IPS-20b (cell line): Measurements from ENCODE around the gene NCKAP5.
A peak's percentile ranks its signal among the peaks of the same experiment; 100 is the strongest.

Experiments used
- H3K27ac ChIP-seq: one replicate; pipeline ENCODE4 v1.5.1; 2013; ENCODE audit warnings: low read length
- H3K27me3 ChIP-seq: 2 replicates; pipeline ENCODE4 v1.6.1; 2013; ENCODE audit warnings: mild to moderate bottlenecking, low read length, inconsistent platforms; ENCODE audit not compliant: insufficient read depth
- H3K36me3 ChIP-seq: 2 replicates; pipeline ENCODE4 v1.6.1; 2013; ENCODE audit warnings: low read depth, mild to moderate bottlenecking, inconsistent platforms, low read length, moderate library complexity; ENCODE audit not compliant: insufficient read depth
- H3K4me1 ChIP-seq: 2 replicates; pipeline ENCODE4 v1.6.1; 2013; ENCODE audit warnings: mild to moderate bottlenecking, control low read depth, inconsistent platforms, low read length, moderate library complexity; ENCODE audit not compliant: insufficient read depth
- H3K4me3 ChIP-seq: 2 replicates; pipeline ENCODE4 v1.5.1; 2013; ENCODE audit warnings: mild to moderate bottlenecking, low read length, inconsistent platforms
- H3K9ac ChIP-seq: 2 replicates; pipeline ENCODE4 v1.6.1; 2013; ENCODE audit warnings: low read depth, mild to moderate bottlenecking, inconsistent platforms, low read length, moderate library complexity
- H3K9me3 ChIP-seq: 2 replicates; pipeline ENCODE4 v1.6.1; 2013; ENCODE audit warnings: mild to moderate bottlenecking, low read depth, low read length, inconsistent platforms; ENCODE audit not compliant: insufficient read depth

The NCKAP5 gene

DNA sequence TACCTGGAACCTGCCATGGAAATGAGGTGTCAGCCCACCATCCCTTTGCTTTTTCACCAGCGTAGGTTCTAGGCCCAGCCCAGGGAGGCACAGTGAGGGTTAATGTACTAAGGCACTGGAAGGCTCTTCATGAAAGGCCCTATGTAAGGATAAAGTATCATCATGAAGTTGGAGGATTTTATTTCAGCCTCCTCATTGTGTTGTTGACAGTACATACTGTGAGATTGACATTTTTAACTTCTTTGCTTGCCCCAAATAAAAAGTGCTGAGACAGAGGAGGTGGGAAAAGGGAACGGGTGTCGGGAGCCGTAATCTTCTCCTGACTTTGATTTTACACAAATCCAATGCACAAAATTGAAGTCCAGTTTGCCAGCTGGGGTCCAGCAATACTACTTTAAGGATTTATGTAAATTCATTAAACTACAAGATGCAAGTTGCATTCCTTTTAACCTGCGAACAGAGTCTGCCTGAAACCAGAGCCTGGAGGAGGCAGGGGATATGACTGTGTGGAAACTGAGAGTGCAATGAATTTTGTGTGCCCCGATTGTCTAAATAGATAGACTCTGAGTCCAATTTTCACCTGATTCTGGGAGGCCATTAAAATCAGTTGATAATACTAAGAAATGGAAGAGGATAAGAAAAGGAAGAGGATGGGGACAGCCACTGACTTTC lies 5.4 kb upstream of the NCKAP5 start:
- no peak overlapping the region for H3K4me3 ChIP-seq
- H3K9me3 ChIP-seq: no peaks in the 10 kb centered on the region
- no peaks in the 10 kb centered on the region for H3K36me3 ChIP-seq
- no peak overlapping the region for H3K9ac ChIP-seq
- no peak overlapping the region for H3K27ac ChIP-seq
- H3K27me3 ChIP-seq: no peaks in the 10 kb centered on the region
- H3K4me1 ChIP-seq: peaks cover 29% of the 10 kb centered on the region

GRCh38 chr2:133571249-133571648 lies 3.0 kb upstream of the NCKAP5 start:
- Histone ChIP-seq H3K4me1 (peaks cover 42% of the 10 kb centered on the region), H3K36me3 (no peaks in the 10 kb centered on the region), H3K4me3 (peak overlapping the region; percentile 45; the same call in 1 of the 2 replicates), H3K9me3 (no peaks in the 10 kb centered on the region), H3K27me3 (no peaks in the 10 kb centered on the region), H3K27ac (no peak overlapping the region), H3K9ac (no peak overlapping the region)

GRCh38 chr2:133570542-133570941 lies 2.3 kb upstream of the NCKAP5 start:
- Histone ChIP-seq H3K4me3 (no peak overlapping the region; the same call in 1 of the 2 replicates), H3K4me1 (peaks cover 42% of the 10 kb centered on the region)

GRCh38 chr2:133569286-133569830 lies 1.1 kb upstream of the NCKAP5 start:
- Histone ChIP-seq H3K4me3 (no peak overlapping the region), H3K9me3 (no peaks in the 10 kb centered on the region), H3K27ac (no peak overlapping the region), H3K4me1 (peaks cover 42% of the 10 kb centered on the region), H3K9ac (no peak overlapping the region), H3K36me3 (no peaks in the 10 kb centered on the region), H3K27me3 (no peaks in the 10 kb centered on the region)

More at GRCh38 chr2:133570542-133570941, 2.3 kb upstream of the NCKAP5 start:
- no peaks in the 10 kb centered on the region for H3K36me3 ChIP-seq
- no peaks in the 10 kb centered on the region for H3K9me3 ChIP-seq
- no peaks in the 10 kb centered on the region for H3K27me3 ChIP-seq
- no peak overlapping the region for H3K9ac ChIP-seq
- no peak overlapping the region for H3K27ac ChIP-seq

DNA sequence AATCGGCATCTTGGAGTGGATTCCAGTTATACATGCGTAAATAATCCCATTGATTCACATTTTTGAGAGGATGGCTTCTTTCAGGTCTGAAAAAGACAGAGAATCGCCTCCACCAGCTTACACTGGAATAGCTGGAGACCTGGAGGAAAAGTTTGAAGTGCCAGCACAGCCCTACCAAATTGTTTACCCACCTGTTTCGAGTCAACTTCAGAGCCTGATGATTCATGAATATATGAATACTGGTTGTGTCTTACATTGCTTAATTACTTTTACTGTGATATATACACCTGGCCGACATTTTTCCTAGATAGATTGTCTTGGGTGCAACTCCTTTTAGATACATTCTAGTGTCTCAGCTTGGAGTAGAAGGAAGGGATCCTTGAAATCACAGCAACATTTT lies 335 bp upstream of the NCKAP5 start:
- Histone ChIP-seq H3K4me1 (peaks cover 42% of the 10 kb centered on the region), H3K27ac (no peak overlapping the region), H3K9ac (peak overlapping the region; percentile 49; the same call in 1 of the 2 replicates), H3K36me3 (no peaks in the 10 kb centered on the region), H3K9me3 (no peaks in the 10 kb centered on the region), H3K4me3 (peak overlapping the region; percentile 56; the same call in 1 of the 2 replicates), H3K27me3 (no peaks in the 10 kb centered on the region)

GRCh38 chr2:133562558-133562957 lies 5.7 kb downstream of the NCKAP5 start:
- Histone ChIP-seq H3K4me3 (no peak overlapping the region), H3K36me3 (no peaks in the 10 kb centered on the region), H3K27me3 (no peaks in the 10 kb centered on the region), H3K4me1 (peaks cover 2% of the 10 kb centered on the region; the same call in 1 of the 2 replicates), H3K9me3 (no peaks in the 10 kb centered on the region), H3K9ac (no peak overlapping the region), H3K27ac (no peak overlapping the region)

GRCh38 chr2:133561045-133561852 lies 7.0 kb downstream of the NCKAP5 start:
- H3K27me3 ChIP-seq: no peaks in the 10 kb centered on the region
- no peak overlapping the region for H3K9ac ChIP-seq
- H3K4me1 ChIP-seq: no peaks in the 10 kb centered on the region
- no peaks in the 10 kb centered on the region for H3K9me3 ChIP-seq
- no peaks in the 10 kb centered on the region for H3K36me3 ChIP-seq
- no peak overlapping the region for H3K4me3 ChIP-seq
- no peak overlapping the region for H3K27ac ChIP-seq

DNA sequence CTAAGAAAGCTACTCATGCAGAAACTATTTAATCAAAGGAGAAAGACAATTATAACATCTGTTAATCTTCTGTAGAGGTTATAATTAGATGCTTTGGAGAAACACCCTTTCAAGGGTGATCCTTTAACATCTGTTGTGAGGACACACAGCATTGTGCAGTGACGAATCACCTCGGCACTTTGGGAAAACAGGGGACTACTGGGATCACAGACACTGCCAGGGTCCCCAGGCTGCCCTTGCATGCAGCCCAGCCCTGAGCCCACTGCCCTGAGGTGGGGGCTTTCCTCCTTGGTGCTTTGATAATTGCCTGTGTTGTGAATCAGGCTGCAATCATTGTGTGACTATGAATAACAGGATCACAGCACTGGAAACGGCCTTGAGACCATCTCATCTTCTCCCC lies 10.6 kb downstream of the NCKAP5 start:
- Histone ChIP-seq H3K4me3 (no peak overlapping the region), H3K27me3 (no peaks in the 10 kb centered on the region), H3K36me3 (no peaks in the 10 kb centered on the region), H3K27ac (no peak overlapping the region), H3K9ac (no peak overlapping the region), H3K9me3 (no peaks in the 10 kb centered on the region), H3K4me1 (no peaks in the 10 kb centered on the region)

GRCh38 chr2:133553838-133554408 lies 14.3 kb downstream of the NCKAP5 start:
- Histone ChIP-seq H3K9me3 (no peaks in the 10 kb centered on the region), H3K27me3 (no peaks in the 10 kb centered on the region), H3K27ac (no peak overlapping the region), H3K4me3 (no peak overlapping the region), H3K4me1 (no peaks in the 10 kb centered on the region), H3K9ac (no peak overlapping the region), H3K36me3 (no peaks in the 10 kb centered on the region)

DNA sequence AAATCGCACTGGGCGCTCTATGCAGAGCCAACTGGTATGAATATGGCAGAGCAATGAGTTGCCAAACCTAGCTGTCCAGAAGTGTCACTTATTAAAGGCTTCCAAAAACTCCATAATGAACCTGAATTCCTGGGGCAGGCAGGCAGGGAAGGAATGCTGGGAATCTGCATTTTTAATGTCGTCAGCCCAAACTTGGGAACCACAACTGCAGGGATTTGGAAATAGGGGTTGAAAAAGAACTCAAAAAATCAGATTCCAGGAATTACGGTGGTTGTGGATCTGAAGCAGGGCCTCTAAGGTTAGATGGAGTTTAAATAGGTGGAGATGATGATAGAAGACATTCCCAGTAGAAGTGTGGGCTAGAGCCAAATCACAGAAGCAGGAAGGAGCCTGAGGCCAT lies 15.0 kb downstream of the NCKAP5 start:
- Histone ChIP-seq H3K27me3 (no peaks in the 10 kb centered on the region), H3K9ac (no peak overlapping the region), H3K4me3 (no peak overlapping the region), H3K9me3 (no peaks in the 10 kb centered on the region), H3K4me1 (no peaks in the 10 kb centered on the region), H3K36me3 (no peaks in the 10 kb centered on the region), H3K27ac (no peak overlapping the region)

DNA sequence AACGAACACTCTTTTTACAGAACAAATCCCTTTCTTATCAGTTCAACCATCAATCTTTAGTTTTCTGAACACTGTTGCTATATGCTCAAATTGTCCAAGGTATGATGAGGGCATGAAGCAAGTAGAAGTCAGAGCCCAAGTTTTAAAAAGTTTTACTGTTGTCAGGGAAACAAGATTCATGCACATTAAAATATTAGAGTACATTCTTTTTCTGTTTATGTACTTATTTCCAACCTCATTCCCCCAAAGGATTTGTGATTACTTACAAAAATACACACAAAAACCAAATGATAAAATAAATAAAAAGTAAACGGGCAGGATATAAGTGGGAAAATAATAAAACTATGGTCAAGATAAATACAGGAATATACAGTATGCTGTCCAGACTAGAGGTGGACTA lies 15.4 kb downstream of the NCKAP5 start:
- no peaks in the 10 kb centered on the region for H3K4me1 ChIP-seq
- H3K9ac ChIP-seq: no peak overlapping the region
- no peaks in the 10 kb centered on the region for H3K36me3 ChIP-seq
- H3K27me3 ChIP-seq: no peaks in the 10 kb centered on the region
- H3K4me3 ChIP-seq: no peak overlapping the region
- no peaks in the 10 kb centered on the region for H3K9me3 ChIP-seq
- H3K27ac ChIP-seq: no peak overlapping the region
